CMK (cell line): ENCODE data around the gene ADH1C.

ENCODE experiments used
- DNase-seq: peaks from one replicate; pipeline ENCODE4 v3.0.0-alpha.2; 2010; ENCODE audit warnings: low read depth

Gene ADH1C

DNA sequence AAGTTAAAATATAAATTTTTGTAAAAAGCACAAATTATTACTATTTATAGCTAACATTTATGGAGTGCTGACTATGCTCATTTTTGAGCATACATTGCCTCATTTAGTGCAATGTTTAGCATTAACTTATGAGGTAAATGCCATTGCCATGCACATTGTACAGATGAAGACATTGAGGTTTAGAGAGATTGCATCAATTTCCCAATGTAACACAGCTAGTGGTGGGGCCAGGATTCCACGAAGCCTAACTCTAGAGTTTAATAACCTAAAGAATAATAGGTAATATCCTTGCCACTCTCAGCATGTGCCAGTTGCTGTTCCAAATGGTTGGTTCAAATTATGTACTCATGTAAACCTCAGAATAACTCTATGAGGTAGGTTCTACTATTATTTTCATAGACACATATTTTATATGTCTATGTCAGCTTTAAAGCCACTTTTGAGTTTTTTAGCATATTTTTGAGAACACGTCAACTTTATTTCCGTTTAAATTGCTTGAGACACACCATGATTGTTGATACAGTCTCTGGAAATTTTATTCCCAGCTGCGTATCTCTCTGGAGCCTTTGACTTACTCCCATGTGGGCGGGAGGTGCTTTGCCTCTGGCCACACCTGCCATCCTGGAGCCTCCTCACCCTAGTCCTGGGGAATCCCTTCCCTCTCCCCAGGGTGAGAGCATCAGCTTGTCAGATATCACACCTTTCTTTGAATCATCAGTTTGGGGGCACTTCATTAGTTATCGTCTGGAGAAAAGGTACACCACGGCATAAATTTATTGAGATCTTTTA is 51.0 kb downstream of the ADH1C start:
- DNase-seq, result no peak

DNA sequence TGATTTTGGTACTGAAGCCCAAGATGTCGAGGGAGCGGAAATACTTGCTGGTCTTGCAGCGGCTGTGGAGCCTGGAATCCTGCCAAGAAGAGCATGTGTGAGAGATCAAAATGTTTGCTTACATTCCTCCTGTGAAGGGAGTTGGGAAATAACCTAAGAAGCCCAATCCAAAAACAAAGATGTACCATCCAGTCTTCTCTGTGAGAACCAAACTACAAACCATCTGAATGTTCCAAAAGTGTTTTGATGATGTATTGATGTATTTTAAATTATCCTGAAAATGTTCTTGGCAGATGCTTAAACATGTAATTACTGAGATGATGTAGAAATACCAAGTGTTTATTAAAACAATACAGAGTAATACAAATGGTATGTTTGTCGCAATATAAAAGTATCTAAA is 51.6 kb downstream of the ADH1C start:
- no peak for DNase-seq

DNA sequence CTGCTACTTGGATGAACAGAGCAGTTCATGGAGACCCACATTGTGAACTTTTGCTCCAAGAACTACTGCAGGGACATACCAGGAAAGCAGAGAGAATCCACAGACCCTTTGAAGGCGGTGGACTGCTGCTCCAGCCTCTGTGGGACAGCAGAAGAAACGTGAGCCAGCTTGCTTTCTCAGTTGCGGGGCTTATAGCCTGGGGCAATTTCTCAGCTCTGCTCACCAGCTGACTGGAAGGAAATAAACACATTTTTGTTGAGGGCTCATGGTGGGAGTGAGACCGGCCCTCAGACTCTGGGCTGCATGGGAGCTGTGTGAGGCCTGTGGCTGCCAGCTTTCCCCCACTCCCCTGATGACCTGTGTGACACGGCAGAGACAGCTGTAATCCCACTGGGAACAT is 59.2 kb downstream of the ADH1C start:
- no peak for DNase-seq

DNA sequence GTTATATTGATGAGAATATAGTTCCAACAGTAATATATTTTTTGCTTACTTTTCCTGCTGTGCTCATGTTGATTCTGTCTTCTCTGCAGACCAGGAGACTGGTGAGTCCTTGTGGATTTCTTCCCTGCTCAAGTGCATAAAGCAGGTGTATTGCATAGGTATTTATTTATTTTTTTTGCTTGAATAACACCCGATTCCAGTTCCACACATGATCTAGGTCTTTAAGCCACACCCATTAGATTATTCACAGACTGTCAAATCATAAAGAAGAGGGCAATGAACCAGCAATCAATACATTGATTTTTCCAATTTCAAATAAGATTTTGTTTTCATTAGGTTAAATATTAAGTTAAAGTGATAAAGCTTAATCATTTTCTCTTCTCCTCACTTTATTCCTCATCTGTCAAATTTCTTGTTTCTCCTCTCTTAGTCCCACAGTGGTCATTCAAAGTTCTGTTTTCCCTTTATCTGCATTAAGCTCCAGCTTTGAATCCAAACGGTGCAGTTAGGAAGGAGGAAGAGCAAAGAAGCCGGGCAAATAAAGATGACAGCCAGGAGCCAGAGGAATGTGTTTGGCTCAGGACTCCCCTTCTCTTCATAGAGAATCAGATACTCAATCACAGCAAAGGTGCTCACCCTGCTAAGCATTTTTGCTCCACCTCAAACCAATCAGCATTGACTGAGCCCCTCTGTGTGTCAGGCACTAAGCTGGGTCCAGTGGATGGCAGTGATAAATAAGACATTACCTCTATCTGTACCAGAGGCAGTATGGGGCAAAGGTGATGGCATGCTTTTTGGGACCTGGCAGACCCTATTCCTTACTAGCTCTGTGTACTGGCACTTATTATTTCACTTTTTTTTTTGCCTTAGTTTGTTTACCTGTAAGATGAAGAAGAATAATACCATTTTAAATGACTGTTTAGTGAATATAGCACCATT is 61.4 kb downstream of the ADH1C start, which contains the start of gene ADH1A:
Gene ADH1A (minus strand): TSS at position 138 of the 939 bp plus-strand sequence. CDS start 71 bp downstream, at position 67.
- DNase-seq, result no peak
